ENCODE measurements around the gene PCCA. TPM values are rescaled to one million over a fixed set of nuclear protein-coding genes. Genes with fewer than 3 reads are reported as not detected.

The PCCA gene
- polyA plus RNA-seq, 1 of the 3 experiments (the other 2 are of a cell fraction), result 7.3 TPM

DNA sequence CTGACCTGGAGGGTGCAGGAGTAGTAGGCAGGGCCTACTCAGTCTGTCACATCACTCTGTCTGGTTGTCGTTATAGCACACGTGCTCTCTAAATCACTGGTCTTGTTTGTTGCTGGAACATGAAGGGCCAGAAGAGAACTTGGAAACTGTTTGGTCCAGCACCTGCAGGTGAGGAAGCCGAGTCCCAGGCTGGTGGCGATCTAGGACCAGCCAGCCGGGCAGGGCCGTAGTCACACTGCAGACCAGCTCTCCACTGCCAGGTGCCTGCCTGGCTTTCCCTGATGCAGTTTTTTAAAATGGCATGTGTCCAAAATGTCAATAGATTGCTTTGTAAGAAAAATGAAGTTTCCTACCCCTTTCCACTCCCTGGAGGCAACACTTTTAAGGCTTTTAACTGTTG is 446.0 kb downstream of the PCCA start:
- POLR2A ChIA-PET, result no interaction called here
- no peak overlapping the region for H2AFZ ChIP-seq (ENCODE audit: low read depth)
- H3K4me2 ChIP-seq, result no peak overlapping the region
- no peaks in the 10 kb centered on the region for H3K79me2 ChIP-seq (ENCODE audit: insufficient read depth)
- no peaks in the 10 kb centered on the region for H3K27me3 ChIP-seq (ENCODE audit: insufficient read depth)
- 100% methylated on average over 3 of the region's 6 CpGs for WGBS (ENCODE audit: low lambda C conversion rate)
- H3K9me3 ChIP-seq, result no peaks in the 10 kb centered on the region
- H3K36me3 ChIP-seq (replicated peaks in 1 of 2; ENCODE audit: control insufficient read depth in 1 of 2, insufficient read depth in 2 of 2, low read length in 1 of 2), result peaks cover 3 to 6% of the 10 kb centered on the region in 2 experiments
- no peak overlapping the region for H3K4me3 ChIP-seq (ENCODE audit: low read depth in 2 of 2, low read length in 1 of 2)
- H3K9me2 ChIP-seq, result no peaks in the 10 kb centered on the region
- DNase-seq, result no peak
- no peaks in the 10 kb centered on the region; a peak in 1 of 4 replicates for H3K4me1 ChIP-seq (ENCODE audit: control insufficient read depth in 1 of 2, insufficient read depth in 2 of 2, low read depth in 1 of 2, low read length in 1 of 2)
- CTCF ChIA-PET, result interaction anchor here (0.7 kb wide), 1 partner anchor 20 kb away, joined by 3 read pairs; no protein-coding TSS in a partner anchor
- no peak overlapping the region for H3K27ac ChIP-seq (ENCODE audit: low read depth in 2 of 2, low read length in 1 of 2)
- no peak for TF ChIP-seq FOXJ3 (CRISPR knock-in tag; IDR thresholded peaks at IDR 0.05)
- no peak for TF ChIP-seq CHD2 (IDR thresholded peaks at IDR 0.05; ENCODE audit: low read length, partially characterized antibody)
- no peak for TF ChIP-seq TCF12 (IDR thresholded peaks at IDR 0.05)
- no peak for TF ChIP-seq FOXM1 (IDR thresholded peaks at IDR 0.05; ENCODE audit: low read depth)
- no peak for TF ChIP-seq USF1 (IDR thresholded peaks at IDR 0.05; ENCODE audit: borderline replicate concordance, low read depth)
- TF ChIP-seq EZH2phosphoT487 (IDR thresholded peaks at IDR 0.05; ENCODE audit: borderline replicate concordance, low read depth), result no peak
- no peak for TF ChIP-seq IRF3 (IDR thresholded peaks at IDR 0.05; ENCODE audit: low read depth, low read length)
- TF ChIP-seq ELF1 (IDR thresholded peaks at IDR 0.05), result no peak
- TF ChIP-seq POLR2AphosphoS5 (IDR thresholded peaks at IDR 0.05; ENCODE audit: low read depth, low read length), result no peak
- no peak for TF ChIP-seq TEAD4 (IDR thresholded peaks at IDR 0.05; ENCODE audit: borderline replicate concordance, insufficient read depth)
- no peaks in the 10 kb centered on the region for H3F3A ChIP-seq (replicated peaks; ENCODE audit: insufficient read depth)
- H3K9ac ChIP-seq, result no peak overlapping the region
- no peaks in the 10 kb centered on the region for H4K20me1 ChIP-seq (ENCODE audit: insufficient read depth)

- no peaks in the 10 kb centered on the region; a peak in 1 of 4 replicates for H3K4me1 ChIP-seq (ENCODE audit: control insufficient read depth in 1 of 2, insufficient read depth in 2 of 2, low read depth in 1 of 2, low read length in 1 of 2)
- H3K9me3 ChIP-seq, result no peaks in the 10 kb centered on the region
- peaks cover 0 to 4% of the 10 kb centered on the region in 2 experiments for H3K36me3 ChIP-seq (replicated peaks in 1 of 2; ENCODE audit: control insufficient read depth in 1 of 2, insufficient read depth in 2 of 2, low read length in 1 of 2)
- H3K79me2 ChIP-seq (ENCODE audit: insufficient read depth), result no peaks in the 10 kb centered on the region
- no peaks in the 10 kb centered on the region for H3K27me3 ChIP-seq (ENCODE audit: insufficient read depth)
- no peak overlapping the region for H2AFZ ChIP-seq (ENCODE audit: low read depth)
- no peak overlapping the region for H3K4me3 ChIP-seq (ENCODE audit: low read depth in 2 of 2, low read length in 1 of 2)
- TF ChIP-seq NRF1 (IDR thresholded peaks at IDR 0.05; ENCODE audit: low read depth, low read length) (no peak), USF1 (IDR thresholded peaks at IDR 0.05; ENCODE audit: borderline replicate concordance, low read depth) (no peak), MEF2A (IDR thresholded peaks at IDR 0.05; ENCODE audit: borderline replicate concordance, low read depth) (no peak), RXRA (IDR thresholded peaks at IDR 0.05; ENCODE audit: borderline replicate concordance, low read depth) (no peak)
- H3K9ac ChIP-seq, result no peak overlapping the region
- POLR2A ChIA-PET, result no interaction called here
- 95% methylated on average over 16 of the region's 16 CpGs for WGBS (ENCODE audit: low lambda C conversion rate)
- no peaks in the 10 kb centered on the region for H3F3A ChIP-seq (replicated peaks; ENCODE audit: insufficient read depth)
- CTCF ChIA-PET, result no interaction called here
- no peaks in the 10 kb centered on the region for H4K20me1 ChIP-seq (ENCODE audit: insufficient read depth)
- H3K27ac ChIP-seq (ENCODE audit: low read depth in 2 of 2, low read length in 1 of 2), result no peak overlapping the region
- H3K9me2 ChIP-seq, result no peaks in the 10 kb centered on the region
- no peak overlapping the region for H3K4me2 ChIP-seq
- DNase-seq, result no peak
These were observed 446.7 kb downstream of the PCCA start for GRCh38 chr13:100535426-100536135.
